Osteoblast (primary cell): ENCODE data around the gene NMT2. TPM values are rescaled to one million over a fixed set of nuclear protein-coding genes. Genes with fewer than 3 reads are reported as not detected.

Source experiments
- DNase-seq: peaks from one replicate; pipeline ENCODE4 v3.0.0; 2011; ENCODE audit warnings: low spot score, mixed read lengths; ENCODE audit not compliant: insufficient read length; ENCODE audit errors: missing footprints
- H2AFZ ChIP-seq: 2 replicates; pipeline ENCODE4 v1.6.0; 2011; ENCODE audit warnings: mild to moderate bottlenecking, low read length
- H3K27ac ChIP-seq: 2 replicates; pipeline ENCODE4 v1.5.1; 2011; ENCODE audit warnings: mild to moderate bottlenecking, low read depth, low read length, moderate library complexity
- H3K27me3 ChIP-seq: 2 replicates; pipeline ENCODE4 v1.6.0; 2012; ENCODE audit warnings: mild to moderate bottlenecking, control low read depth, inconsistent platforms, low read length, moderate library complexity; ENCODE audit not compliant: insufficient read depth
- H3K36me3 ChIP-seq: 2 replicates; pipeline ENCODE4 v1.5.1; 2011; ENCODE audit warnings: mild to moderate bottlenecking, low read length, control low read depth, moderate library complexity; ENCODE audit not compliant: insufficient read depth
- H3K4me1 ChIP-seq: 2 replicates; pipeline ENCODE4 v1.5.1; 2011; ENCODE audit warnings: mild to moderate bottlenecking, low read length, control low read depth, moderate library complexity; ENCODE audit not compliant: insufficient read depth
- H3K4me2 ChIP-seq: 2 replicates; pipeline ENCODE4 v1.6.0; 2011; ENCODE audit warnings: mild to moderate bottlenecking, low read length; ENCODE audit not compliant: insufficient read depth
- H3K4me3 ChIP-seq: fragments of 200-600 bp; sonication (generic); 3 replicates; pipeline ENCODE4 v1.5.1; 2012; ENCODE audit warnings: mild to moderate bottlenecking, low read length, inconsistent platforms; ENCODE audit not compliant: insufficient read depth
- H3K79me2 ChIP-seq: 2 replicates; pipeline ENCODE4 v1.6.0; 2012; ENCODE audit warnings: mild to moderate bottlenecking, low read length, control low read depth, inconsistent platforms; ENCODE audit not compliant: insufficient read depth
- H3K9me3 ChIP-seq: 2 replicates; pipeline ENCODE4 v1.5.1; 2011; ENCODE audit warnings: low read depth, low read length, control low read depth
- H4K20me1 ChIP-seq: 2 replicates; pipeline ENCODE4 v1.6.0; 2012; ENCODE audit warnings: mild to moderate bottlenecking, low read length, control low read depth; ENCODE audit not compliant: insufficient read depth
- total RNA-seq: library from RNA; depleted of rRNA; stranded (reverse); fragments of >200 nt; gene quantifications from 2 replicates; pipeline ENCODE4 v1.2.3, GENCODE V29; 2012
- TF ChIP-seq, protein P1 (sequence below): IDR thresholded peaks from 2 replicates; pipeline ENCODE4 v1.5.1; 2011; ENCODE audit warnings: mild to moderate bottlenecking, low read depth, low read length, moderate library complexity; ENCODE audit errors: extremely low read depth

NMT2 gene
- total RNA-seq, 1 donor = 43.8 TPM

DNA sequence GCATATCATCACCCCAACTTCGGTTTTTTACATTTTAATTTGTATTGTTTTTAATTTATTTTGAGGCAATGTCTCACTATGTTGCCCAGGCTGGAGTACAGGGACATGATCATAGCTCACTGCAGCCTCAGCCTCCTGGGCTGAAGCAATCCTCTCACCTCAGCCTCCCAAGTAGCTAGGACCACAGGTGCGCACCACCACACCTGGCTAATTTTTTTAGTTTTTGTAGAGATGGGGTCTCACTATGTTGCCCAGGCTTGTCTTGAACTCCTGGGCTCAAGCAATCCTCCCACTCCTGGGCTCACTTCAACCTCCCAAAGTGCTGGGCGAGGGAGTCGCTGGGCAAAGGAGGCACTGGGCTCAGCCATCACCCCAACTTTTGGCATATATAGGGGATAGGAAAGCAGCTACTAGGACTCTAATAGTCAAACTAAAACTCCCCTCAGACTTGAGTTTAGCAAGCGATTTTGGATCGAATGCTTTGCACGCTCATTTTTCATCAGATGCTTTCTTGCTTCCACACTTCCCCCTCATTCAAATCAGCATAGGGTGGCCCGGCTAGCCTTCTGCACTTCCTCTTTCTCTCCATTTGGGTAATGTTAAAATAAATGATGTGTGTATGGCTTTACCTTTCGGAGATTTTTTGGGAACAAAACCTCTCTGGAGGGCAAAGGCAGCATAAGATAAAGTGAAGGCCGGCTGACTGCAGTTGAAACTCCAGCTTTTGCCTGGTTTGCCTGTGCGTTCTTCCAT is 20.8 kb upstream of the NMT2 start:
- H3K27ac ChIP-seq = no peak overlapping the region
- no peak overlapping the region for H2AFZ ChIP-seq
- no peak overlapping the region for H3K4me3 ChIP-seq
- no peak for DNase-seq
- TF ChIP-seq, protein P1, sequence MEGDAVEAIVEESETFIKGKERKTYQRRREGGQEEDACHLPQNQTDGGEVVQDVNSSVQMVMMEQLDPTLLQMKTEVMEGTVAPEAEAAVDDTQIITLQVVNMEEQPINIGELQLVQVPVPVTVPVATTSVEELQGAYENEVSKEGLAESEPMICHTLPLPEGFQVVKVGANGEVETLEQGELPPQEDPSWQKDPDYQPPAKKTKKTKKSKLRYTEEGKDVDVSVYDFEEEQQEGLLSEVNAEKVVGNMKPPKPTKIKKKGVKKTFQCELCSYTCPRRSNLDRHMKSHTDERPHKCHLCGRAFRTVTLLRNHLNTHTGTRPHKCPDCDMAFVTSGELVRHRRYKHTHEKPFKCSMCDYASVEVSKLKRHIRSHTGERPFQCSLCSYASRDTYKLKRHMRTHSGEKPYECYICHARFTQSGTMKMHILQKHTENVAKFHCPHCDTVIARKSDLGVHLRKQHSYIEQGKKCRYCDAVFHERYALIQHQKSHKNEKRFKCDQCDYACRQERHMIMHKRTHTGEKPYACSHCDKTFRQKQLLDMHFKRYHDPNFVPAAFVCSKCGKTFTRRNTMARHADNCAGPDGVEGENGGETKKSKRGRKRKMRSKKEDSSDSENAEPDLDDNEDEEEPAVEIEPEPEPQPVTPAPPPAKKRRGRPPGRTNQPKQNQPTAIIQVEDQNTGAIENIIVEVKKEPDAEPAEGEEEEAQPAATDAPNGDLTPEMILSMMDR = no peak
- no peaks in the 10 kb centered on the region for H3K9me3 ChIP-seq
- H3K4me1 ChIP-seq = peaks cover 10% of the 10 kb centered on the region
- H3K79me2 ChIP-seq = no peaks in the 10 kb centered on the region
- H3K36me3 ChIP-seq = no peaks in the 10 kb centered on the region
- H3K27me3 ChIP-seq = no peaks in the 10 kb centered on the region
- no peaks in the 10 kb centered on the region for H4K20me1 ChIP-seq
- H3K4me2 ChIP-seq = no peak overlapping the region

DNA sequence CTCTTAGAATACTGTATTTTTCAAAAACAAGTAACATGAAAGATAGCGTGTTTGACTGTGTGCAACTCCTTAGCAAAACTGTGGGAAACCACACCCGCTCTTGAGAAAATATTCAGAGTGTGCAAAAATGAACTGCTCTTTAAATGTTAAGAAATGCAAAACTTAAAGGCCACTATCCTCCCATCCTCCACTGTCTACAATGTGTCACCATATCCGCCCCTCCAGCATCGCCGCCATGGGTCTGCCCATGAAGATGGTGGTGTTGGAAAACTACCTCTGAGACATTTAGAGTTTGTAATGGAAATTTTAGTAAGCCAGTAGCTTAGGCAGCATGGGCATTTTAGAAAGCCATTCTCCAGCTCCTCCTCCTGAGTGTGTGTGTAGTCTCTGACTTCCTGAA is 20.1 kb upstream of the NMT2 start:
- TF ChIP-seq, protein P1 = no peak
- Histone ChIP-seq H3K27ac (no peak overlapping the region), H4K20me1 (no peaks in the 10 kb centered on the region), H3K27me3 (no peaks in the 10 kb centered on the region), H2AFZ (no peak overlapping the region), H3K79me2 (no peaks in the 10 kb centered on the region), H3K4me1 (peaks cover 10% of the 10 kb centered on the region), H3K36me3 (no peaks in the 10 kb centered on the region), H3K4me2 (no peak overlapping the region), H3K4me3 (no peak overlapping the region), H3K9me3 (no peaks in the 10 kb centered on the region)
- no peak for DNase-seq

DNA sequence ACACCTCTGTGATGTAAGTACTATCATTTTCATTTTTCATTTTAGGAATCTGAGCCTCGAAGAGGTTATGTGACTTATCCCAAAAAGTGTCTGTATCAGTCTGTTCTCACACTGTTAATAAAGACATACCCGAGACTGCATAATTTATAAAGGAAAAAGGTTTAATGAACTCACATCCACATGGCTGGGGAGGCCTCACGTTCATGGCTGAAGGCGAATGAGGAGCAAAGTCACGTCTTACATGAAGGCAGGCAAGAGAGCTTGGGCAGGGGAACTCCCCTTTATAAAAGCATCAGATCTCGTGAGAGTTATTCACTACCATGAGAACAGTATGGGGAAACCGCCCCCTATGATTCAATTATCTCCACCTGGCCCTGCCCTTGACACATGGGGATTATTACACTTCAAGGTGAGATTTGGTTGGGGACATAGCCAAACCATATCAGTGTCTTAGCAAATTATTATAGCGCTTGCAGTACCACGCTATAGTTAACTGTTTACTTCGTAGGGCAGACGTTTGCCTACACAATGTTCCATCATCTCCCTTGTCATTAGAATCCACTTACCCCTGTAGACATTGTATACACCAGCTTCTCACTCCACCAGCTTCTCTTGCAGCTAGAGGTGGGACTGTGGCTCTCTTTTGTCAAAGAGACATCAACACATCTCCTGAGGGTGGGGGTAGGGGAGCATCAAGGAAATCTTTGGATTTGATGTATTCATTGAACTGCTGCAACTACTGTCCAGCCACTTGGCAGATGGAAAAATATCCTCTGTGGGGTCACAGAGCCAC is 15.4 kb upstream of the NMT2 start:
- H3K36me3 ChIP-seq = no peaks in the 10 kb centered on the region
- TF ChIP-seq, protein P1 = no peak
- no peak for DNase-seq
- H3K9me3 ChIP-seq = no peaks in the 10 kb centered on the region
- H3K79me2 ChIP-seq = no peaks in the 10 kb centered on the region
- H3K27me3 ChIP-seq = no peaks in the 10 kb centered on the region
- H3K4me1 ChIP-seq = no peaks in the 10 kb centered on the region
- no peaks in the 10 kb centered on the region for H4K20me1 ChIP-seq
- H2AFZ ChIP-seq = no peak overlapping the region
- H3K4me2 ChIP-seq = no peak overlapping the region
- no peak overlapping the region for H3K4me3 ChIP-seq
- H3K27ac ChIP-seq = no peak overlapping the region

DNA sequence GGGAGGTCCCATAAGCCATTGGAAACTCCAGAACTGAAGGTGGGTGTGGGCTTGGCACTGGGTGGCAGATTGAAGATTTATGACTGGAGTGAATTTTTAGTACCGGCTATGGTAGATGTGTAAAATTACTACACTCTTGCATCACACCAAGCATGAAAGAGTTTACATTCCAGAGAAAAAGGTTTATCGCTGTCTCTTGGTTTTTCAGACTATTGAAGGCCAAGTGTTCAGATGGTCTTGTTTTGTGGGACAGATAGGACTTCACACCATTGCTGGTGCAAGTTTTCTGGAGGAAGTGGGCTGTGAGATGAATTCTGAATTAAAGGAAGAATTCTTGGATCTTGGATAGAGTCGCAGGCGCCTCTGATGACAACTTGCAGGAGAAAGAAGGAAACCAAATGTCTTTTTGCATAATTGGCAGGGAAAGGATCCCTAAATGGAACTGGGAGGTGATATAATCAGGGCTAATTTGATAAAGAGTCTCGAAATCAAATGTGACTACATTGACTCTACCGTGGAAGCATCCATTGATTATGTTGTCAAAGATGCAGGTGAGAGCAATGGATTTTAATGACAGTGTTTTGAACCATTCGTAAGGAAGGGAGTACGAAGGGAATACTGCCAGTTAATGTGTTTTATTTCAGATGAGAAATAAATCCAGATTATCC is 14.2 kb upstream of the NMT2 start:
- H4K20me1 ChIP-seq = no peaks in the 10 kb centered on the region
- no peaks in the 10 kb centered on the region for H3K4me1 ChIP-seq
- no peaks in the 10 kb centered on the region for H3K36me3 ChIP-seq
- no peak overlapping the region for H3K27ac ChIP-seq
- H2AFZ ChIP-seq = peak overlapping the region; percentile 20
- H3K79me2 ChIP-seq = no peaks in the 10 kb centered on the region
- no peak overlapping the region for H3K4me2 ChIP-seq
- H3K27me3 ChIP-seq = no peaks in the 10 kb centered on the region
- H3K4me3 ChIP-seq = no peak overlapping the region
- TF ChIP-seq, protein P1 = no peak
- no peak for DNase-seq
- no peaks in the 10 kb centered on the region for H3K9me3 ChIP-seq
